Adrenal gland (tissue), 5 donors: ENCODE measurements around the gene ADAMTS13.

Source experiments
- CTCF ChIP-seq, 6 experiments: fragments of 450-650 bp in 4 of 6; fragments of 200-600 bp in 2 of 6; sonication (generic) in 1 of 6; IDR thresholded peaks; 1 replicate in 5 of 6; 2 replicates in 1 of 6; pipeline versions ENCODE4 v1.5.1 to v1.8.0; 2016 to 2021; ENCODE audit warnings: antibody characterized with exemption in 6 of 6, mild to moderate bottlenecking in 2 of 6, moderate library complexity in 1 of 6
- POLR2A ChIP-seq, 2 donors: fragments of 450-650 bp; IDR thresholded peaks; one replicate each; pipeline ENCODE4 v1.6.1; 2017; ENCODE audit warnings: antibody characterized with exemption in 2 of 2, mild to moderate bottlenecking in 2 of 2, moderate library complexity in 1 of 2
- donor health status: DM: no; HTN: no; CAD: no.

DNA sequence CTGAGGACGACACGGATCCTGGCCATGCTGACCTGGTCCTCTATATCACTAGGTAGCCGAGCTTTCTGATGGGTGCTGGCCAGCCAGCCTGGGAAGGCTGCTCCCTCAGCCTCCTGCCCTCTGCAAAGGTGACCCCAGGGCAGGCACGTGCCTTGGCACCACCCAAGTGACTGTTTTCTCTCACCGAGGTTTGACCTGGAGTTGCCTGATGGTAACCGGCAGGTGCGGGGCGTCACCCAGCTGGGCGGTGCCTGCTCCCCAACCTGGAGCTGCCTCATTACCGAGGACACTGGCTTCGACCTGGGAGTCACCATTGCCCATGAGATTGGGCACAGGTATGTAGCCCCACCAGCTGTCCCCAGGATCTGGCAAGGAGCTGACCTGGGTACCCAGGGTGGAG, 3.8 kb downstream of the ADAMTS13 start:
- TF ChIP-seq CTCF (IDR thresholded peaks at IDR 0.05) (no peak), POLR2A (IDR thresholded peaks at IDR 0.05) (no peak)
